Measurements from ENCODE around the gene AIFM3.

AIFM3 gene

DNA sequence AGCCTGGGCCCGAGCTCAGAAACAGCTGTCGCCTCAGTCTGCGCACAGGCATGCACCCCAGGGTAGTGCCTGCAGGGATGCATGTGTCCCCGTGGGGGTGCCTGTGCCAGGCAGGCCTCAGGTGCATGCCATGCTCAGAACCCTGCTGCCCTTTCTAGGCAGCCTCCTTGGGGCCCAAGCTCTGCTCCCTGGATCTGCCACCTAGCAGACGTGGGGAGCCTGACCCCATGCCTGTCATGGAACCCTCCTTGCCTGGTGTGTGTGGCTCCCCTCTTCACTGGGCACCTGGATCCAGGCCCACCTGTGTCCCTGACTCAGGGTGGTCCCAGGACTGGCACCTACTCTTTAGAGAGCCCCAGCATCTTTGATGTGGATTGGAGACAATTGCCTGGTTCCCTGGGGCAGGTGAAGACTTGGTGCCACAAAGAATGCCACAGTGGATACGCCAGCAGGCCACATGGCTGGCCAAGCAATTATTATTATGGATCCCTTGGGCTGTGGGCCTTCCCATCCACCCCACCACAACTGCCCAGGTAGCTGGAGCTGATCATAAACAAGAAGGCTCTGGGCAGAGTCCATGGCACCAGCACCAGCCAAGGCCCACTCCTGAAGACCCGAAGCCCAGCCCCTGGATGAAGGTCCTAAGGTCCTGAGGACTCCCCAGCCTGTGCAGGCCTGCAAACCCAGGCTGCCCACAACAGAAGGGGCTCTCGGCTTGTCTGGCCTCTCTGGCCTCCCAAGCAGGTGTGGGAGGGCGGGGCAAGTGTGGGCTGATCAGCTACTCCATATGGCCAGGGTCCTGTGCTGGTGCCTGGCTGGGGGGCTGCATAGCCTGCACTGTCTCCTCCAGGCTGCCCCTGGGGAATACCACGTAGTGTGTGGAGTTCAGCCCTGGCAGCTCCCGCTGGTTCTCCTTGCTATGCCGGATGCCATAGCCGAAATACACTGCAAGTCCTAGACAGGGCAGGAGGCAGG lies 61.5 kb downstream of the AIFM3 start:
- no peak for DNase-seq (ENCODE audit: low spot score)

DNA sequence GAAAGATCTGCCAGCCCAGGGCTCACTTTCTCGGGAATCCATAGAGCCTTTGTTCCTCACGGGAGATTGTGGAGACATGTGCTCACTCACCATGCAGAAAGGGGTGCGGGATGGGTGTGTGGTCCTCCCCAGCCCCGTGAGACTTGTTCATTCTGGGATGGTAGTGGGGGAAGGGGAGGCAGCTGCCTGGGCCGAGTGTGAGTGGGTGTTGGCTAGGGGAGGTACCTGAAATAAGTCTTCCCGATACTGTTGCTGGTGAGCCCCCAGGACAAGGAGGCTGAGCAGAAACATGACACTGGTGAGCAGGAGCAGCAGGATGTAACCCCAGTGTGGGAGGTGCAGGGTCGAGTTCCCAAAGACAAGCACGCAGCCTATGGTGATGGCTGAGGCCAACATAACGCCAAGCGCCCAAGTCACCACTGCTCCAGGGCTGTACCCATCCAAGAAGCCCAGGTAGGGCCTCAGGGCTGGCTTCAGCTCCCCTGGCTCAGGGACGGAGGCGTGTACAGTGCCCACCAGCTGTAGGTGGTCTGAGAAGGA lies 62.5 kb downstream of the AIFM3 start:
- DNase-seq (ENCODE audit: low spot score) = no peak

DNA sequence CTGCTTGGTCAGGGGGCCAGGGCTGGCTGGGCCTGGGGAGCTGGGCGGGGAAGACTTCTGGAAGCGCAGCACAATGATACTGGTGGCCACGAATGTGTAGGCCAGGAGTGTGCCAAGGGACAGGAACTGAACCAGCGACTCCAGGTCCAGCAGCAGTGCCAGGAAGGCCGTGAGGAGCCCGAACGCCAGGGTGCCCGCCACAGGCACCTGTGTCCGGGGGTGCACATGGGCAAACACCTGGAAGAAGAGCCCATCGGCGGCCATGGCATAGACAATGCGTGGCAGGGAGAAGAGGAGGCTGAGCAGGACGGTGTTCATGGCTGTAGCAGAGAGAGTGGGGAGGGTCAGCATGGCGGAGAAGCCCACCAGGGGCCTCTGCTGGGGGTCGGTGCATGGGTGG lies 63.0 kb downstream of the AIFM3 start:
- no peak for DNase-seq (ENCODE audit: low spot score)

Measured in ecto neural progenitor cell (in vitro differentiated cells).